ENCODE data around the gene GPR161.

Gene GPR161

GRCh38 chr1:168125051-168125450 lies 11.7 kb downstream of the GPR161 start:
- Histone ChIP-seq H3K4me2 (ENCODE audit: low read length) (no peak overlapping the region), H3K9me3 (replicated peaks; ENCODE audit: low read length) (no peaks in the 10 kb centered on the region), H3K9ac (ENCODE audit: low read depth, low read length) (no peak overlapping the region), H3K27me3 (ENCODE audit: control insufficient read depth, insufficient read depth, low read length) (no peaks in the 10 kb centered on the region), H3K36me3 (ENCODE audit: insufficient read depth, low read length) (no peaks in the 10 kb centered on the region), H3K4me1 (ENCODE audit: control insufficient read depth, insufficient read depth, low read length) (peaks cover 13% of the 10 kb centered on the region), H3K4me3 (ENCODE audit: low read length) (no peak overlapping the region)

- H3K9ac ChIP-seq (ENCODE audit: low read depth, low read length), result no peak overlapping the region
- H3K4me3 ChIP-seq (ENCODE audit: low read length), result peak overlapping the region; percentile 5
- H3K9me3 ChIP-seq (replicated peaks; ENCODE audit: low read length), result no peaks in the 10 kb centered on the region
- peaks cover 13% of the 10 kb centered on the region for H3K4me1 ChIP-seq (ENCODE audit: control insufficient read depth, insufficient read depth, low read length)
- H3K36me3 ChIP-seq (ENCODE audit: insufficient read depth, low read length), result no peaks in the 10 kb centered on the region
- H3K27me3 ChIP-seq (ENCODE audit: control insufficient read depth, insufficient read depth, low read length), result no peaks in the 10 kb centered on the region
- H3K4me2 ChIP-seq (ENCODE audit: low read length), result peak overlapping the region; percentile 36
Measured at GRCh38 chr1:168121401-168122011, 15.2 kb downstream of the GPR161 start.

- H3K27me3 ChIP-seq (ENCODE audit: control insufficient read depth, insufficient read depth, low read length), result no peaks in the 10 kb centered on the region
- no peak overlapping the region for H3K4me2 ChIP-seq (ENCODE audit: low read length)
- no peaks in the 10 kb centered on the region for H3K36me3 ChIP-seq (ENCODE audit: insufficient read depth, low read length)
- H3K4me1 ChIP-seq (ENCODE audit: control insufficient read depth, insufficient read depth, low read length), result peaks cover 13% of the 10 kb centered on the region
- H3K9me3 ChIP-seq (replicated peaks; ENCODE audit: low read length), result no peaks in the 10 kb centered on the region
- no peak overlapping the region for H3K9ac ChIP-seq (ENCODE audit: low read depth, low read length)
- H3K4me3 ChIP-seq (ENCODE audit: low read length), result no peak overlapping the region
Measured at GRCh38 chr1:168119750-168120149, 17.0 kb downstream of the GPR161 start.

GRCh38 chr1:168116327-168116799 lies 20.4 kb downstream of the GPR161 start:
- Histone ChIP-seq H3K4me2 (ENCODE audit: low read length) (no peak overlapping the region), H3K27me3 (ENCODE audit: control insufficient read depth, insufficient read depth, low read length) (no peaks in the 10 kb centered on the region), H3K9me3 (replicated peaks; ENCODE audit: low read length) (no peaks in the 10 kb centered on the region), H3K4me3 (ENCODE audit: low read length) (no peak overlapping the region), H3K36me3 (ENCODE audit: insufficient read depth, low read length) (no peaks in the 10 kb centered on the region), H3K9ac (ENCODE audit: low read depth, low read length) (no peak overlapping the region), H3K4me1 (ENCODE audit: control insufficient read depth, insufficient read depth, low read length) (peaks cover 10% of the 10 kb centered on the region)

GRCh38 chr1:168114845-168115244 lies 21.9 kb downstream of the GPR161 start:
- Histone ChIP-seq H3K9me3 (replicated peaks; ENCODE audit: low read length) (no peaks in the 10 kb centered on the region), H3K36me3 (ENCODE audit: insufficient read depth, low read length) (no peaks in the 10 kb centered on the region), H3K4me3 (ENCODE audit: low read length) (no peak overlapping the region), H3K9ac (ENCODE audit: low read depth, low read length) (no peak overlapping the region), H3K4me2 (ENCODE audit: low read length) (no peak overlapping the region), H3K27me3 (ENCODE audit: control insufficient read depth, insufficient read depth, low read length) (no peaks in the 10 kb centered on the region), H3K4me1 (ENCODE audit: control insufficient read depth, insufficient read depth, low read length) (peaks cover 5% of the 10 kb centered on the region)

GRCh38 chr1:168112673-168113305 lies 23.9 kb downstream of the GPR161 start:
- Histone ChIP-seq H3K4me3 (ENCODE audit: low read length) (no peak overlapping the region), H3K4me1 (ENCODE audit: control insufficient read depth, insufficient read depth, low read length) (peaks cover 5% of the 10 kb centered on the region), H3K4me2 (ENCODE audit: low read length) (no peak overlapping the region), H3K9ac (ENCODE audit: low read depth, low read length) (no peak overlapping the region), H3K9me3 (replicated peaks; ENCODE audit: low read length) (no peaks in the 10 kb centered on the region), H3K36me3 (ENCODE audit: insufficient read depth, low read length) (no peaks in the 10 kb centered on the region), H3K27me3 (ENCODE audit: control insufficient read depth, insufficient read depth, low read length) (no peaks in the 10 kb centered on the region)

- H3K4me3 ChIP-seq (ENCODE audit: low read length), result no peak overlapping the region
- no peaks in the 10 kb centered on the region for H3K9me3 ChIP-seq (replicated peaks; ENCODE audit: low read length)
- no peak overlapping the region for H3K9ac ChIP-seq (ENCODE audit: low read depth, low read length)
- H3K4me1 ChIP-seq (ENCODE audit: control insufficient read depth, insufficient read depth, low read length), result peaks cover 5% of the 10 kb centered on the region
- H3K36me3 ChIP-seq (ENCODE audit: insufficient read depth, low read length), result no peaks in the 10 kb centered on the region
- H3K4me2 ChIP-seq (ENCODE audit: low read length), result no peak overlapping the region
- H3K27me3 ChIP-seq (ENCODE audit: control insufficient read depth, insufficient read depth, low read length), result no peaks in the 10 kb centered on the region
Measured at GRCh38 chr1:168110896-168111545, 25.7 kb downstream of the GPR161 start.

- Histone ChIP-seq H3K9ac (ENCODE audit: low read depth, low read length) (no peak overlapping the region), H3K4me2 (ENCODE audit: low read length) (no peak overlapping the region), H3K36me3 (ENCODE audit: insufficient read depth, low read length) (peaks cover 8% of the 10 kb centered on the region), H3K4me3 (ENCODE audit: low read length) (no peak overlapping the region), H3K27me3 (ENCODE audit: control insufficient read depth, insufficient read depth, low read length) (no peaks in the 10 kb centered on the region), H3K9me3 (replicated peaks; ENCODE audit: low read length) (no peaks in the 10 kb centered on the region), H3K4me1 (ENCODE audit: control insufficient read depth, insufficient read depth, low read length) (no peaks in the 10 kb centered on the region)
Measured at GRCh38 chr1:168106274-168106673, 30.5 kb downstream of the GPR161 start.

GRCh38 chr1:168105846-168106245 lies 30.9 kb downstream of the GPR161 start:
- H3K4me1 ChIP-seq (ENCODE audit: control insufficient read depth, insufficient read depth, low read length), result no peaks in the 10 kb centered on the region
- peaks cover 8% of the 10 kb centered on the region for H3K36me3 ChIP-seq (ENCODE audit: insufficient read depth, low read length)
- H3K4me3 ChIP-seq (ENCODE audit: low read length), result no peak overlapping the region
- no peaks in the 10 kb centered on the region for H3K27me3 ChIP-seq (ENCODE audit: control insufficient read depth, insufficient read depth, low read length)
- H3K4me2 ChIP-seq (ENCODE audit: low read length), result no peak overlapping the region
- no peaks in the 10 kb centered on the region for H3K9me3 ChIP-seq (replicated peaks; ENCODE audit: low read length)
- H3K9ac ChIP-seq (ENCODE audit: low read depth, low read length), result no peak overlapping the region

GRCh38 chr1:168104535-168104934 lies 32.2 kb downstream of the GPR161 start:
- Histone ChIP-seq H3K9me3 (replicated peaks; ENCODE audit: low read length) (no peaks in the 10 kb centered on the region), H3K4me1 (ENCODE audit: control insufficient read depth, insufficient read depth, low read length) (no peaks in the 10 kb centered on the region), H3K9ac (ENCODE audit: low read depth, low read length) (no peak overlapping the region), H3K27me3 (ENCODE audit: control insufficient read depth, insufficient read depth, low read length) (no peaks in the 10 kb centered on the region), H3K36me3 (ENCODE audit: insufficient read depth, low read length) (peaks cover 8% of the 10 kb centered on the region), H3K4me2 (ENCODE audit: low read length) (no peak overlapping the region), H3K4me3 (ENCODE audit: low read length) (no peak overlapping the region)

GRCh38 chr1:168102487-168102886 lies 34.2 kb downstream of the GPR161 start:
- Histone ChIP-seq H3K27me3 (ENCODE audit: control insufficient read depth, insufficient read depth, low read length) (no peaks in the 10 kb centered on the region), H3K4me2 (ENCODE audit: low read length) (no peak overlapping the region), H3K9me3 (replicated peaks; ENCODE audit: low read length) (no peaks in the 10 kb centered on the region), H3K4me3 (ENCODE audit: low read length) (no peak overlapping the region), H3K9ac (ENCODE audit: low read depth, low read length) (no peak overlapping the region), H3K4me1 (ENCODE audit: control insufficient read depth, insufficient read depth, low read length) (no peaks in the 10 kb centered on the region), H3K36me3 (ENCODE audit: insufficient read depth, low read length) (peaks cover 13% of the 10 kb centered on the region)
